ENCODE data around the gene KDM4C. TPM values are rescaled to one million over a fixed set of nuclear protein-coding genes. Genes with fewer than 3 reads are reported as not detected.

The KDM4C gene
- total RNA-seq, 4 donors from 2014 or later: 39.0 to 113 (median 43.9) TPM

GRCh38 chr9:6845880-6846279, 88.1 kb downstream of the KDM4C start:
- TF ChIP-seq POLR2AphosphoS5 (IDR thresholded peaks at IDR 0.05) (no peak), EP300 (IDR thresholded peaks at IDR 0.05) (no peak), CTCF (IDR thresholded peaks at IDR 0.05) (no peak), POLR2A (IDR thresholded peaks at IDR 0.05) (no peak)
- peaks cover 11% of the 10 kb centered on the region for H3K36me3 ChIP-seq
- H3K4me3 ChIP-seq: no peak overlapping the region
- no peaks in the 10 kb centered on the region for H3K4me1 ChIP-seq
- no peak overlapping the region for H3K27ac ChIP-seq
- DNase-seq (ENCODE audit: low spot score in 2 of 2): no peak
- 60% methylated on average over 2 of the region's 2 CpGs for WGBS
- H3K27me3 ChIP-seq: no peaks in the 10 kb centered on the region
- no peaks in the 10 kb centered on the region for H3K9me3 ChIP-seq

- H3K27me3 ChIP-seq: no peaks in the 10 kb centered on the region
- H3K36me3 ChIP-seq: peaks cover 12% of the 10 kb centered on the region
- no peak overlapping the region for H3K27ac ChIP-seq
- H3K4me1 ChIP-seq: no peaks in the 10 kb centered on the region
- no peak for DNase-seq (ENCODE audit: low spot score in 2 of 2)
- 82% methylated on average over 7 of the region's 7 CpGs for WGBS
- H3K9me3 ChIP-seq: no peaks in the 10 kb centered on the region
- no peak overlapping the region for H3K4me3 ChIP-seq
- no peak for TF ChIP-seq CTCF (IDR thresholded peaks at IDR 0.05)
These were observed 94.6 kb downstream of the KDM4C start for GRCh38 chr9:6852243-6852963.

GRCh38 chr9:6855860-6856259, 98.1 kb downstream of the KDM4C start:
- Histone ChIP-seq H3K4me3 (no peak overlapping the region), H3K36me3 (peaks cover 3% of the 10 kb centered on the region), H3K4me1 (no peaks in the 10 kb centered on the region), H3K9me3 (no peaks in the 10 kb centered on the region), H3K27me3 (no peaks in the 10 kb centered on the region), H3K27ac (no peak overlapping the region)
- TF ChIP-seq EP300 (IDR thresholded peaks at IDR 0.05) (no peak), POLR2A (IDR thresholded peaks at IDR 0.05) (no peak), CTCF (IDR thresholded peaks at IDR 0.05) (no peak), POLR2AphosphoS5 (IDR thresholded peaks at IDR 0.05) (no peak)
- WGBS: 96% methylated on average over 3 of the region's 3 CpGs
- DNase-seq (ENCODE audit: low spot score in 2 of 2): no peak

GRCh38 chr9:6864102-6864501, 106.3 kb downstream of the KDM4C start:
- Histone ChIP-seq H3K27ac (no peak overlapping the region), H3K9me3 (peaks cover 10% of the 10 kb centered on the region), H3K4me1 (no peaks in the 10 kb centered on the region), H3K4me3 (no peak overlapping the region), H3K36me3 (no peaks in the 10 kb centered on the region), H3K27me3 (no peaks in the 10 kb centered on the region)
- DNase-seq (ENCODE audit: low spot score in 2 of 2): no peak
- WGBS: 100% methylated on average over 1 of the region's 1 CpG
- TF ChIP-seq EP300 (IDR thresholded peaks at IDR 0.05) (no peak), POLR2AphosphoS5 (IDR thresholded peaks at IDR 0.05) (no peak), POLR2A (IDR thresholded peaks at IDR 0.05) (no peak), CTCF (IDR thresholded peaks at IDR 0.05) (no peak)

GRCh38 chr9:6869081-6869948, 111.5 kb downstream of the KDM4C start:
- Histone ChIP-seq H3K4me1 (no peaks in the 10 kb centered on the region), H3K27me3 (no peaks in the 10 kb centered on the region), H3K36me3 (no peaks in the 10 kb centered on the region), H3K9me3 (peaks cover 4% of the 10 kb centered on the region), H3K4me3 (no peak overlapping the region), H3K27ac (no peak overlapping the region)
- TF ChIP-seq POLR2A (IDR thresholded peaks at IDR 0.05): no peak
- no peak for TF ChIP-seq EP300 (IDR thresholded peaks at IDR 0.05)
- TF ChIP-seq CTCF (IDR thresholded peaks at IDR 0.05): no peak
- no peak for TF ChIP-seq POLR2AphosphoS5 (IDR thresholded peaks at IDR 0.05)
- no peak for DNase-seq (ENCODE audit: low spot score in 2 of 2)
- 83% methylated on average over 5 of the region's 5 CpGs for WGBS
